BLaER1 treated with 17β-estradiol and CSF1 and Interleukin-3, amounts not matched to agents 10 nM and 100 nM (cell line): Measurements from ENCODE around the gene ADGRF3.
"Not testable (repeated sequence)": the region's sequence is repeated elsewhere in the genome, so short reads cannot be mapped to it uniquely, and the experiment has no call there.

Experiments
- H3K27ac ChIP-seq, 11 experiments: shearing (Covaris generic); formaldehyde crosslinking; 2 replicates each; pipeline ENCODE4 v1.8.1; 2022
- H3K27me3 ChIP-seq, 11 experiments: shearing (Covaris generic); formaldehyde crosslinking; 2 replicates each; pipeline ENCODE4 v1.8.1; 2022
- H3K36me3 ChIP-seq, 11 experiments: shearing (Covaris generic); formaldehyde crosslinking; 2 replicates each; pipeline ENCODE4 v1.8.1; 2022
- H3K4me1 ChIP-seq, 10 experiments: shearing (Covaris generic); formaldehyde crosslinking; 2 replicates each; pipeline ENCODE4 v1.8.1; 2022
- H3K4me2 ChIP-seq, 11 experiments: shearing (Covaris generic); formaldehyde crosslinking; 2 replicates each; pipeline ENCODE4 v1.8.1; 2022
- H3K4me3 ChIP-seq, 10 experiments: shearing (Covaris generic); formaldehyde crosslinking; 2 replicates each; pipeline ENCODE4 v1.8.1; 2022
- H3K9ac ChIP-seq, 11 experiments: shearing (Covaris generic); formaldehyde crosslinking; 2 replicates each; pipeline ENCODE4 v1.8.1; 2022
- H3K9me3 ChIP-seq, 11 experiments: shearing (Covaris generic); formaldehyde crosslinking; replicated peaks in 1 of 11; 2 replicates each; pipeline ENCODE4 v1.8.1; 2022
- H4K20me1 ChIP-seq, 11 experiments: shearing (Covaris generic); formaldehyde crosslinking; 2 replicates each; pipeline ENCODE4 v1.8.1; 2022
- Cebpa-rat ChIP-seq, 11 experiments: shearing (Covaris generic); IDR thresholded peaks; 2 replicates each; pipeline ENCODE4 v1.8.1; 2022

ADGRF3 gene

DNA sequence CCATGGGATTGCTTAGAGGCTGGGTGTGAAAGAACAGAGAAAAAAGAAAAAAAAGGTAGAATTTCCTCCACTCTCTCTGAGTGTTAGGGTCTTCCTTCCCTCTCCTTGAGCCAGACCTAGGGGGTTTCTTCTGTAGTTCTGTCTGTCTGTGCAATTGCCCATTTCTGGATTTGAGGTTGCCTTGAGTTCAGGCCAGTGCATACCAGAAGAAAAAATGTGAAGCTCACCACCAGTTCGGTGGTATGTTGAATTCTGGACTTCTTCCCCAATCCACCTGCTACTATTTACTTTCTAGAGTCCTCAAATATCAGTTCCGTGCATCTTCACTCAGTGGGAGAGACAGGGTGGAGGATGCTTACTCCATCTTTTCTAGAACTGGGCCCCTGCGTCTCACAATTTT lies 16.0 kb downstream of the ADGRF3 start:
- Histone ChIP-seq H3K27ac (peak overlapping the region in 6 of 11 experiments; percentile 19 to 51 (median 28); a peak in 10 of 22 replicates), H3K36me3 (no peaks in the 10 kb centered on the region), H3K4me1 (peaks cover 33 to 53% (median 47%) of the 10 kb centered on the region in 10 experiments), H3K4me3 (no peak overlapping the region), H4K20me1 (no peaks in the 10 kb centered on the region; a peak in 1 of 22 replicates), H3K9ac (peak overlapping the region in 6 of 11 experiments; percentile 1 to 39 (median 6); a peak in 6 of 22 replicates), H3K9me3 (no peaks in the 10 kb centered on the region), H3K27me3 (no peaks in the 10 kb centered on the region), H3K4me2 (peak overlapping the region; percentile 55 to 83 (median 68))
- no peak for TF ChIP-seq Cebpa-rat (IDR thresholded peaks at IDR 0.05)

DNA sequence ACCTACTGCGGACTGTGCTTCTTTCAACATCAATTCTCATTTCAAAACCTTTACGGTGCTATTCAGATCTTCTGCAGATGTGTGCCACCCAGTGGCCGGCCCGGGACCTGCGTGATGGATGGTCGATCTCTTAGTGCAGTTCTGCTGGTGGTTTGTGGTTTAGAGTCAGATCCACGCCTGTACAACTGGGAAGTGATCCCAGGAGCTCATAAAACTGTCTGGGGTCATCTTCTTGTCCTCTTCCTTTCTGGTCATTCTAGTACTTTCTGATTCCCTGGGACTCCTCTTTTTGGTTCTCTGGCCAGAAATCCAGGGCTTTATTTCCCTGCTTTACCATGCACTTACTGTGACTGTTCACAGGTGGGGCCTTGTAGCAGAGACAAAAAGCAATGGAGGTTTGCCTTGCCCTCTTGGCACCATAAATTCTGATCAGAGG lies 16.5 kb downstream of the ADGRF3 start:
- TF ChIP-seq Cebpa-rat (IDR thresholded peaks at IDR 0.05) = no peak
- Histone ChIP-seq H3K9me3 (no peaks in the 10 kb centered on the region), H3K4me1 (peaks cover 33 to 56% (median 47%) of the 10 kb centered on the region in 10 experiments), H3K27me3 (no peaks in the 10 kb centered on the region), H3K27ac (peak overlapping the region in 6 of 11 experiments; percentile 19 to 77 (median 28); a peak in 10 of 22 replicates), H3K4me2 (peak overlapping the region; percentile 55 to 83 (median 68)), H3K9ac (peak overlapping the region in 6 of 11 experiments; percentile 1 to 39 (median 6); a peak in 6 of 22 replicates), H4K20me1 (no peaks in the 10 kb centered on the region; a peak in 1 of 22 replicates), H3K4me3 (no peak overlapping the region), H3K36me3 (no peaks in the 10 kb centered on the region)

DNA sequence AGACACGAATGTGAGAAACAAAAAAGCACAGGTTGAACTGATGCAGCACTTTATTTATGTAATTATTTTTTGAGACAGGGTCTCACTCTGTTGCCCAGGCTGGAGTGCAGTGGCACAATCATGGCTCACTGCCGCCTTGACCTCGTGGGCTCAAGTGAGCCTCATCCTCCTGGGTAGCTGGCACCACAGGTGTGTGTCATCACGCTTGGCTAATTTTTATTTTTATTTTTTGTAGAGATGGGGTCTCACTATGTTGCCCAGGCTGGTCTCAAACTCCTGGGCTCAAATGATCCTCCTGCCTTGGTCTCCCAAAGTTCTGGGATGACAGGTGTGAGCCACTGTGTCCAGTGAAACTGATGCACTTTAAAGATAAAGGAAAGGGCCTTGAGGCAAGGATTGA lies 17.5 kb downstream of the ADGRF3 start:
- peaks cover 38 to 60% (median 51%) of the 10 kb centered on the region in 10 experiments for H3K4me1 ChIP-seq
- not testable (repeated sequence) for H4K20me1 ChIP-seq, H3K36me3 ChIP-seq, H3K9me3 ChIP-seq, H3K4me3 ChIP-seq, H3K27me3 ChIP-seq
- H3K4me2 ChIP-seq = peak overlapping the region in 9 of 11 experiments; percentile 67 to 88 (median 75); a peak in 18 of 22 replicates
- H3K27ac ChIP-seq = peak overlapping the region in 6 of 11 experiments; percentile 73 to 77 (median 75); a peak in 9 of 22 replicates
- peak overlapping the region in 5 of 11 experiments; percentile 30 to 64 (median 53); a peak in 3 of 22 replicates for H3K9ac ChIP-seq

DNA sequence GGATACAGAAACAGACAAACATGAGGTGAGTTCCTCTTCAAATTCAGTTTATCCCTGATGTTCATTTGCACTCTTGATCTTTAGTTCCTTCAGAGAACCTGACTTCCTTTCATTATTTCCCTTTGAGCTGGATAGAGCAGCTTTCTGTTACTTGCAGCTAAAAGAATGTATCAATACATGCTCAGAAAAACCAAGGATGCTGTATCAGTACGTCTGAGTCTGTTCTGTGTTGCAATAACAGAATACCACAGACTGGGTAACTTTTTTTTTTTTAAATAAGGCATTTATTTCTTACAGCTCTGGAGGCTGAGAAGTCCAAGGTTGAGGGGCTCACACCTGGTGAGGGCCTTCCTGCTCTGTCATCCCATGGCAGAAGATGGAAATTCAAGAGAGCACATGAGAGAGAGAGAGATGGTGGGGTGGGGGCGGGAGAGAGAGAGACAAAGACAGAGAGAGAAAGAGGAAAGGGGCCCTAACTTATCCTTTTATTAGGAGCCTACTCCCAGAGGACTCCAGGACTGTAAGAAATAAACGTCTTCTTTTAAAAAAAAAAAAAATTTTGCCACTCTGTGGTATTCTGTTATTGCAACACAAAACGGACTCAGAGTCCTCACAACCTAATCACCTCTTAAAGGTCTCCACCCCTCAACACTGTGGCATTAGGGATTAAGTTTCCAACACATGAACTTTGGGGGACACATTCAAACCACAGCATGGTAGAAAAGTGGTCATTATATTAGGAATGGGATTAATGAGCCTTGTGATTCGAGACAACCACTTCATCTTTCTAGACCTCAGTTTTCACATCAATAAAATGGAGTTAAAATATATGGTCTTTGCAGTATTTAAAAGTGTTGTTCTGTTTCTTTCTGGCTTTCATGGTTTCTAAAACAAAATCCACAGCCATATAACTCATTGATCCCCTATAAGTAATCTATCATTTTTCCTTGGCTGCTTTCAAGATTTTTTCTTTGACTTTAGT lies 19.0 kb downstream of the ADGRF3 start:
- peak overlapping the region; percentile 63 to 88 (median 74); a peak in 21 of 22 replicates for H3K4me2 ChIP-seq
- H3K36me3 ChIP-seq = no peaks in the 10 kb centered on the region
- peak overlapping the region in 3 of 10 experiments; percentile 5 to 33 (median 25); a peak in 3 of 20 replicates for H3K4me3 ChIP-seq
- H3K4me1 ChIP-seq = peaks cover 38 to 60% (median 51%) of the 10 kb centered on the region in 10 experiments
- no peaks in the 10 kb centered on the region; a peak in 1 of 22 replicates for H4K20me1 ChIP-seq
- no peaks in the 10 kb centered on the region for H3K9me3 ChIP-seq
- H3K27me3 ChIP-seq = no peaks in the 10 kb centered on the region
- H3K9ac ChIP-seq = peak overlapping the region in 9 of 11 experiments; percentile 2 to 64 (median 52); a peak in 14 of 22 replicates
- peak overlapping the region in 9 of 11 experiments; percentile 6 to 77 (median 74); a peak in 17 of 22 replicates for H3K27ac ChIP-seq
- peak in 1 of 11 experiments; percentile 47; a peak in 5 of 22 replicates for TF ChIP-seq Cebpa-rat (IDR thresholded peaks at IDR 0.05)

DNA sequence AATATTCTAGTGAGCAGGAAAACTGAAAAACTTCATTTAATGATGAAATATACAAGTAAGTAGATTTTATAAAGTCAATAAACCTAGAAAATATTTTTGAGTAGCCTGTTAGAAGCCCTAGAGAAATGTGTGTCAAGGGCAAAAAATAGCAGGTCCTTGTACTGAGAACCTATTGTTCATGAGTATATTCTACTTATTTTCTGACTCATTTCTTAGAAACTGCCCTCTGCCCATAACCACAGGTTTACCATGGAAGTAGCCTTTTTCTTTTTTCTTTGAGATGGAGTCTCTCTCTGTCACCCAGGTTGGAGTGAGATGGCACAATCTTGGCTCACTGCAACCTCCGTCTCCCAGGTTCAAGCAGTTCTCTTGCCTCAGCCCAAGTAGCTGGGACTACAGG lies 20.1 kb downstream of the ADGRF3 start:
- Histone ChIP-seq H3K4me3 (no peak overlapping the region), H3K9me3 (no peaks in the 10 kb centered on the region), H3K9ac (peak overlapping the region in 3 of 11 experiments; percentile 39 to 62 (median 56); a peak in 3 of 22 replicates), H3K27me3 (no peaks in the 10 kb centered on the region), H3K4me1 (peaks cover 38 to 60% (median 51%) of the 10 kb centered on the region in 10 experiments), H4K20me1 (no peaks in the 10 kb centered on the region; a peak in 1 of 22 replicates), H3K36me3 (no peaks in the 10 kb centered on the region), H3K27ac (peak overlapping the region in 8 of 11 experiments; percentile 59 to 77 (median 74); a peak in 14 of 22 replicates), H3K4me2 (peak overlapping the region in 9 of 11 experiments; percentile 67 to 88 (median 75); a peak in 16 of 22 replicates)
- TF ChIP-seq Cebpa-rat (IDR thresholded peaks at IDR 0.05) = no peak

DNA sequence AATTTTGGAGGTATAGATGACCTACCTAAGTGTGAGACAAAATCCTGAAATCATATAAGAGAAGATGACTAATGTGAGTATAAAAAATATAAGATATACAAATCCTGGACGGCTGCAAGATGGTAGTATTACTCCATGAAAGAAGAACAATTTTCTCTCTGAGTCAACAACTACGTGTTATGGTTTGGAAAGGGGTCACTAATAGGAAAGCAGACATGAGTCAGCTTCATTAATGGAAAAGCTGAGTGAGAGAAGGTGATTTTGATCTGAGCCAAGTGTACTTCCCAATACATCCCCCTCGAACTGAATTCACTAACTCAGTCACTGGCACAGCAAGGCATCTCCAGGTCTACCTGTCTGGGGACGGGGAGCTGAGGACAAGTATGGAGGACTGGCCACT lies 20.7 kb downstream of the ADGRF3 start:
- Histone ChIP-seq H3K4me3 (no peak overlapping the region), H3K9ac (no peak overlapping the region), H3K4me1 (peaks cover 36 to 60% (median 51%) of the 10 kb centered on the region in 10 experiments), H3K27ac (peak overlapping the region in 5 of 11 experiments; percentile 73 to 77 (median 75); a peak in 8 of 22 replicates), H3K36me3 (no peaks in the 10 kb centered on the region), H4K20me1 (no peaks in the 10 kb centered on the region; a peak in 1 of 22 replicates), H3K27me3 (no peaks in the 10 kb centered on the region), H3K4me2 (peak overlapping the region in 6 of 11 experiments; percentile 11 to 88 (median 76); a peak in 9 of 22 replicates), H3K9me3 (no peaks in the 10 kb centered on the region)
- TF ChIP-seq Cebpa-rat (IDR thresholded peaks at IDR 0.05) = no peak

DNA sequence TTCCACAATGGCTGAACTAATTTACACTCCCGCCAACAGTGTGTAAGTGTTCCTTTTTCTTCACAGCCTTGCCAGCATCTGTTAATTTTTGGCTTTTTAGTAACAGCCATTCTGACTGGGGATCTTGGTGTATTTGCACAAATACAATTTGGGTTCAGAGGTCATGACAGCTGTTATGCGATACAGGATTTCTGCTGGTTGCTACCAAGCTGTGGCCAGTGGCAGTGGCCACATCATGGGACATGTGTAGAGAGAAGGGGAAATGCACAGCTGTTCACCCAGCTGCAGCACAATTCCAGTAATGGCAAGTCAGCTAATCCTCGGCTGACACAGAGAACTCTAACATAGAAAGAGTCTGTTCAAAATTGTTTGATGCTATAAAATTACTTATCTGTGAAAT lies 21.7 kb downstream of the ADGRF3 start:
- no peak overlapping the region for H3K4me3 ChIP-seq
- no peak for TF ChIP-seq Cebpa-rat (IDR thresholded peaks at IDR 0.05)
- no peaks in the 10 kb centered on the region for H3K9me3 ChIP-seq
- peaks cover 29 to 50% (median 42%) of the 10 kb centered on the region in 10 experiments for H3K4me1 ChIP-seq
- no peaks in the 10 kb centered on the region for H3K36me3 ChIP-seq
- H3K4me2 ChIP-seq = peak overlapping the region in 2 of 11 experiments; percentile 2 to 31; a peak in 1 of 22 replicates
- no peak overlapping the region for H3K9ac ChIP-seq
- H3K27ac ChIP-seq = no peak overlapping the region
- no peaks in the 10 kb centered on the region for H4K20me1 ChIP-seq
- no peaks in the 10 kb centered on the region for H3K27me3 ChIP-seq

DNA sequence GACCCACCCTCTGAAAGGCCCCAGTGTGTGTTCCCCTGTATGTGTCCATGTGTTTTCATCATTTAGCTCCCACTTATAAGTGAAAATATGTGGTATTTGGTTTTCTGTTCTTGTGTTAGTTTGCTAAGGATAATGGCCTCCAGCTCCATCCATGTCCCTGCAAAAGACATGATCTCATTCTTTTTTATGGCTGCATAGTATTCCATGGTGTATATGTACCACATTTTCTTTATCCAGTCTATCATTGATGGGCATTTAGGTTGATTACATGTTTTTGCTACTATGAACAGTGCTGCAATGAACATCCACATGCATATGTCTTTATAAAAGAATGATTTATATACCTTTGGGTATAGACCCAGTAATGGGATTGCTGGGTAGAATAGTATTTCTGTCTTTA lies 22.1 kb downstream of the ADGRF3 start:
- H3K36me3 ChIP-seq, H4K20me1 ChIP-seq, H3K9ac ChIP-seq, H3K4me3 ChIP-seq, H3K4me2 ChIP-seq, H3K27ac ChIP-seq, H3K27me3 ChIP-seq, H3K9me3 ChIP-seq: not testable (repeated sequence)
- peaks cover 28 to 46% (median 39%) of the 10 kb centered on the region in 10 experiments for H3K4me1 ChIP-seq

DNA sequence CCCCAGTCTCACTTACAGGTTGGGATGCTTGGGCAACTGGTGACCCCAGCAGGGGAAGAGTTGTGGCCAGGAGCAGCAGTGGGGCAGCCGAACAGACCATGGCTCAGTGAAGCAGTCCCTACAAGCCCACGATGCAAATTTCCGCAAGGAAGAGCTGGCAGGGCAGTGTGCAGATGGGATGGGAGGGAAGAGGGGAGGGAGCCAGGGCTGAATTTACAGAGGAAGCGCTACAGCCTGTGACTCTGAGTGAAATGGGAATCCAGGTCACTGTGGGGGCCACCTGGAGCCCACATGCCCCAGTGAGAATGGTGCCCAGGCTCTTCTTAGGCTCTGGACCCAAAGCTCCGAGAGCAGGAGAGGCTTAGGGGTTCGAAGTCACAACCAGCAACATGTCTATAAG lies 27.6 kb downstream of the ADGRF3 start:
- Histone ChIP-seq H3K4me3 (no peak overlapping the region), H3K9ac (no peak overlapping the region), H3K4me2 (peak overlapping the region in 5 of 11 experiments; percentile 7 to 47 (median 34); a peak in 4 of 22 replicates), H3K36me3 (no peaks in the 10 kb centered on the region), H3K9me3 (no peaks in the 10 kb centered on the region), H3K27ac (peak overlapping the region in 2 of 11 experiments; percentile 1 to 36; a peak in 1 of 22 replicates), H4K20me1 (no peaks in the 10 kb centered on the region), H3K27me3 (no peaks in the 10 kb centered on the region), H3K4me1 (peaks cover 0 to 6% (median 2%) of the 10 kb centered on the region in 10 experiments; a peak in 4 of 20 replicates)
- no peak for TF ChIP-seq Cebpa-rat (IDR thresholded peaks at IDR 0.05)
